NCI-H82 treated with DMSO at 0.1 percent for 48 hours (cell line): ENCODE measurements around the gene ARHGEF37.
"Not testable (repeated sequence)": the region's sequence is repeated elsewhere in the genome, so short reads cannot be mapped to it uniquely, and the experiment has no call there.

ENCODE experiments used
- DNase-seq: peaks from one replicate; lab custom pipeline; 2025; ENCODE audit not compliant: unreplicated experiment; lab: John Stamatoyannopoulos, UW

ARHGEF37 gene

DNA sequence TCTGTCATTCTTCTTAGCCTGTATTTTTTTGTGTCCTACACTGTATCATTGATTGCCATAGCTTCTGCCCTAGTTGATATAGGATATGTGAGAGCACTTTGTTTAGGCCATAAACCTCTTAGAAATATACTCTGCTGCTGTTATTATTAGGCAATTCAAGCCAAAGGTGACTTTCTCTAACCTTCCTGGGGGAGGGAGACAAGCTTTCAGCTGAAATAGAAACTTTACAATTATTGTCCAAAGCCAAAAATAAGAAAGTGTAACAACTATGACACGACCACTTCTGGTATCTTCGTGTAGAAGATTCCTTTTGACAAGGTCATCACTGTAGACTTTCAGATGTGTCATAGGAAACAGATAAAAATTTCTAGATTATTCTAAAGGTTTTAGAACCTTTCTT is 17.8 kb upstream of the ARHGEF37 start:
- DNase-seq, result no peak

DNA sequence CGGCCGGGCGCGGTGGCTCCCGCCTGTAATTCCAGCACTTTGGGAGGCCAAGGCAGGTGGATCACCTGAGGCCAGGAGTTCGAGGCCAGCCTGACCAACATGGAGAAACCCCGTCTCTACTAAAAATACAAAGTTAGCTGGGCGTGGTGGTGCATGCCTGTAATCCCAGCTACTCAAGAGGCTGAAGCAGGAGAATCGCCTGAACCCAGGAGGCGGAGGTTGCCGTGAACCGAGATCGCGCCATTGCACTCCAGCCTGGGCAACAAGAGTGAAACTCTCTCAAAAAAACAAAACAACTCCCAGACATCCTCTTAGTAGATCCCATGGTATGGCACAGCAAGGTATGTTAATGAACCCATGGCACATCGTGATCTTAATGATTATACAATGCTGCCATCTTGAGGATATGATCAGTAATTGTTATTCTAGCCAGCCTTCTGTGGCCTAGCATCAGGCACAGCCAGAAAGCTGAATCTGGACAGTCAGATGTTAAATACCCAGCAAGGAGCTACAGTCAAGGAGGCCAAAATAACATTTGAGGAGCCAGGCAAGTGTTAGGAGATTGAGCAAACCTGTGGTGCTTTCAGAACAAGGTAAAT is 16.7 kb upstream of the ARHGEF37 start:
- peak; percentile 50 for DNase-seq

DNA sequence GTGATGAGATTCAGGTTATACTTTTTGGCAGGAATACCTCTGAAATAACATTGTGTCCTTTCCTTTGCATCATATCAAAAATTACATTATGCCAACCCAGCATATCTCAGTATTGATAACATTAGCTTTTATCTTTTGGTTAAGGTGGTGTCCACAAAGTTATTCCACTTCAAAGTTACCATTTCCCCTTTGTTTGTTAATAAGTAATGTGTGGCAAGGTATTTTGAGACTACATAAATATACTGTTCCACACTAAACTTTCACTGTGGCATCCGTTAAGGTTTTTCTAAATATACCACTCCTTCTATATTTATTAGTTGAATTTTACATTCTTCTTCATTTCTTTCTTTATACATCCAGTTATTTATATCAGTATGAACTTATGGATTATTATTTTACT is 14.1 kb upstream of the ARHGEF37 start:
- no peak for DNase-seq

GRCh38 chr5:149572170-149572569 is 9.1 kb upstream of the ARHGEF37 start:
- no peak for DNase-seq

- no peak for DNase-seq
Observed at GRCh38 chr5:149572576-149573231, 8.6 kb upstream of the ARHGEF37 start.

DNA sequence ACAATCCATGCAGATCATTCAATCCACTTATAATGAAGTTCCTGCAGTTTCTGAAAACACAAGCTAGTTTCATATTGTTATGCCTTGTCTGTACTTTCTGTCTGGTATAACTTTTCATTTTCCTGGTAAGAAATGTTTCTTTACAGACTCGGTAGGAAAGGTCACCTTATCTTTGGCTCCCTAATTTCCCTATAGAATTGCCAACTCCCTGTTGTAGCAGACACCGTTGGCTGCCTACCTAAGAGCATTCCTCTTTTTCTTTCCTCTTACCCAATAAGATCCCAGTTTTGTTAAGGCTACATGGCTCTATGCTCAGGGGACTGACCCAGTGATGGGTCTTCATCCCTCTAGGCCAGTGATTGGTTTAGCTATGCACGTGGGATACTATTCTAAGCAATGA is 6.2 kb upstream of the ARHGEF37 start:
- DNase-seq, result no peak

DNA sequence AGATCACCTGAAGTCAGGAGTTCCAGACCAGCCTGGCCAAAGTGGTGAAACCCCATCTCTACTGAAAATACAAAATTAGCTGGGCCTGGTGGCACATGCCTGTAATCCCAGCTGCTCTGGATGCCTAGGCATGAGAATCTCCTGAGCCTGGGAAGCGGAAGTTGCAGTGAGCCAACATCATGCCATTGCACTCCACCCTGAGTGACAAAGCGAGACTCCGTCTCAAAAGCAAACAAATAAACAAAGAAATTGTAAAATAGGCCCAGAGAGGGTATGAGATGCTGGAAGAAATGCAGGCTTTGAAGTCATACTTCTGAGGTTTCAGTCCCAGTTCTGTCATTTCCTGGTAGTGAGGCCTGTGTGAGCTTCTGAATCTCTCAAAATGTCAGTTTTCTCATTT is 5.3 kb upstream of the ARHGEF37 start:
- DNase-seq, result no peak

DNA sequence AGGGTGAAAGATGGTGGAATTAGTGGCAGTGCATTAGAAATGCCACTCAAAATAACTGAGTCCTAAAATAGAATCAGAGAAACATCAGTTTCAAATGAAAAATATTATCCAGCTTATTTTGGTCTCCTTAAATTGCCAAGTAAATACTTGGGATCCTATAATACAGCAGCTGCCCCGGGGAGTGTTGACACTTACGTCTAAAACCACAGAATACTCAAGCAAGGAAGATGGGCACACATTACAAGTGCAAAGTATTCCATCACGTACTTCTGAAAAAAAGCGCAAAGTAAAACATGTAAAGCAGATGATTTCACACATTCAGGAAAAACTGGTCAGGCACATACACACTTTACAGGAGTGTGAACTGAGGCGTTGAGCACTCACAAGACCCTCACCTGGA is 2.4 kb upstream of the ARHGEF37 start:
- no peak for DNase-seq

- no peak for DNase-seq
Observed at GRCh38 chr5:149580808-149581191, 498 bp upstream of the ARHGEF37 start.

DNA sequence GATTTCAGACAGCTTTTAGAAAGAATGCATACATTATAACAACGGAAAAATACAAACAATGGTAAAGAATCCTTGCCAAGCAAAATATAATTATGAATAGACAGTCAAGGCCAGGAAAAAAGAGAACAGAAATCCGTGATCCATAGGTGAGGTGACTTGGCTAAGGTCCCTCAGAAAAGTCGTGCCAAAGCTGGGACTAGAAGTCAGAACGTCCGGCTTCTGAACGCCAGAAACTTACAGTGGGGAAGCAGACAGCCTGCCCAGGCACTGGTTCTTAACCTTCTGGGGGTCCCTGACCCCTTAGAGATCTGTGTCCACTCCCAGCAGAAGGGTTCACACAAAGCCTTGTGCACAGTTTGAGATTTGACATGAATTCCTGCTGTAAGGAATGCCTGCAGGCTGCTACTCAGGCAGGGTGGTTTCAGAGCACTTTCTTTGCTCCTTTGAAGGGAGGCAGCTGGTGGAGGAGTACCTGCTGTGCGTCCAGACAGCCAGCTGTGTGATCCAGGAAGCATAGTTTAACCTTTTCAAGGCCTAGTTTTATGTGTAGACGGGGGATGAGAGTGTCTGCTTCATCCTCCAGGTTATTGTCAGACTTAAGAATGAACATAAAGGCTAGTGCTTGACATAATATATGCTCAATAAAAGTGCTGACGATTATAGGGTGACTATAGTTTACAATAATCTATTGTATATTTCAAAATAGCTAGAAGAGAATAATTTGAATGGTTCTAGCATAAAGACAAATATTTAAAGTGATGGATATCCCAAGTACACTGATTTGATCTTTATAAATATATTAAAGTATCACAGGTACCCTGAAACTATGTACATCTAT is 852 bp downstream of the ARHGEF37 start:
- no peak for DNase-seq

GRCh38 chr5:149583394-149583793 is 2.1 kb downstream of the ARHGEF37 start:
- DNase-seq, result no peak

- DNase-seq, result no peak
Observed at GRCh38 chr5:149584121-149584520, 2.8 kb downstream of the ARHGEF37 start.

- no peak for DNase-seq
Observed at GRCh38 chr5:149585910-149586309, 4.6 kb downstream of the ARHGEF37 start.

- DNase-seq, result no peak
Observed at GRCh38 chr5:149586708-149587318, 5.5 kb downstream of the ARHGEF37 start.

- no peak for DNase-seq
Observed at GRCh38 chr5:149588936-149589335, 7.6 kb downstream of the ARHGEF37 start.

GRCh38 chr5:149593370-149593769 is 12.1 kb downstream of the ARHGEF37 start:
- no peak for DNase-seq

DNA sequence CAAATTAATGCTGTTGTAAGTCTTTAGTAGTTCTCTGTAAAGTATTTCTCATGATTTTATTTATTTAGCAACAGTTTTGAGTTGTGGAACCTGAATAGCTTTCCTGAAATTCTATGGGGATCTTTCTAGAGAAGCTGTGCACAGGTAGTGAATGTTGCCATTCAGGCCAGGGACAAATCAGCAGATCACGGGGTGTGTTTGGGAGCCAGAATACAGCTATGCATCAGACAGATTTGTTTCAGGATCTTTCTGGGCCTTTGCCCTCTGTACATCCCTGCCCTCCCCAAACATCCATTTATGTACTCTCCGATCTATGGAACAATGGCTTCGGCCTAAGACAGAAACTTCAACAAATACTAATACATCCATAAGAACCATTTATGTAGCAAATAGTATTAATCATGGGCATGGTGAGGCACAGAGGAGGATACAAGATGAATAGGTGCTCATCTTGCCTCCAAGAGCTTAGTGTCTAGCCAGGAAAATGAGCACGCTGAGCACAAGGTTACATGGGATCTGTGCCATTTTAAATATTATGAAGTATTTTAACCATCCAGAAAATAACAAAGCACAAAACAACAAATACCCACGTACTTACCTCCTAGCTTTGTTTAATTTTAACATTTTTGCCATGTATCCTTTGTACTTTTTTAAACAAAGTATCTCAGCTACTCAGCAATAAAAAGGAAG is 13.1 kb downstream of the ARHGEF37 start:
- DNase-seq, result no peak

DNA sequence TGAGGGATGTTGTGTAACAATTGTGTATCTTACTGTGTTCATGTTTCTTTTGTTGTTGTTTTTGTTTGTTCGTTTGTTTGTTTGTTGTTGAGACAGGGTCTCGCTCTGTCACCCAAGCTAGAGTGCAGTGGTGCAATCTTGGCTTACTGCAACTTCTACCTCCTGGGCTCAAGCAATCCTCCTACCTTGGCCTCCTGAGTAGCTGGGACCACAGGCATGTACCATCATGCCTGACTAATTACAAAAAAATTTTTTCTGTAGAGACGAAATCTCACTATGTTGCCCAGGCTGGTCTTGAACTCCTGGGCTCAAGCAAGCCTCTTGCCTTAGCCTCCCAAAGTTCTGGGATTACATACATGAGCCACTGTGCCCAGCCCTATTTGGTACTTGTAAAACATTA is 13.8 kb downstream of the ARHGEF37 start:
- not testable (repeated sequence) for DNase-seq

DNA sequence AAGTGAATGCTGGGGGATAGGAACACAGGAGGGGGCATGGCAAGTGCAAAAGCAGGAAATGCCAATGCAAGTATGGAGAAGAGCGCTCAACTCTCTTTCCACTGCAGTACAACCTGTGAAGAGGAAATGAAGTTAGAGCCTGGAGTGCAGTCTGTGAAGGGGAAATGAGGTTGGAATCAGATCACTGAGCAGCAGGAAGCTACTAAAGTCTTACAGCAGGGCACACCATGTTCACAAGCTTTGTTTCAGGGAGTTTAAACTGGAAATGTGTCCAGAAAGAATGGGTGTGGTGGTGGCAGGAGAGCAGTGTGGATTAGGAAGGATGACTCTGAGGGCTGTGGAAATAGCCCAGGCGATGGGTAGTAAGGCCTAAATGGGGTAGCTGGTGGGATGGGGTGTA is 15.4 kb downstream of the ARHGEF37 start:
- no peak for DNase-seq

- DNase-seq, result no peak
Observed at GRCh38 chr5:149597618-149598017, 16.3 kb downstream of the ARHGEF37 start.

DNA sequence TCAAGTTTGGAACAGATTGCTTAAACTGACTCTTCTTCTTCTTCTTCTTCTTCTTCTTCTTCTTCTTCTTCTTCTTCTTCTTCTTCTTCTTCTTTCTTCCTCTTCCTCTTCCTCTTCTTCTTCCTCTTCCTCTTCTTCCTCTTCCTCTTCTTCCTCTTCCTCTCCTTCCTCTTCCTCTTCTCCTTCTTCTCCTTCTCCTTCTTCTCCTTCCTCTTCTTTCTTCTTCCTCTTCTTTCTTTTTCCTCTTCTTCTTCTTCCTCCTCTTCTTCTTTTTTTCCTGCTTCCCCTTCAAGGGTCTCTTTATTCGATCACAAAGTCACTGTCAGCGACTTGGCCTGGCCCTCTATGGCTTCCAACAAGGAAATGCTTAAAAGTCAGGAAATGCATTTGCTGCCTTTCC is 16.9 kb downstream of the ARHGEF37 start:
- not testable (repeated sequence) for DNase-seq
